GM18519 (cell line): Measurements from ENCODE around the gene THAP11.
"Not testable (repeated sequence)": the region's sequence is repeated elsewhere in the genome, so short reads cannot be mapped to it uniquely, and the experiment has no call there.

Source experiments
- ATAC-seq: cut with Tn5 transposase; IDR thresholded peaks from one replicate; pipeline ENCODE4 v1.9.1; 2021; ENCODE audit warnings: mild to moderate bottlenecking, moderate library complexity; ENCODE audit not compliant: unreplicated experiment, low FRiP score

THAP11 gene

GRCh38 chr16:67833415-67834241 is 8.5 kb upstream of the THAP11 start:
- peak; percentile 94 for ATAC-seq

DNA sequence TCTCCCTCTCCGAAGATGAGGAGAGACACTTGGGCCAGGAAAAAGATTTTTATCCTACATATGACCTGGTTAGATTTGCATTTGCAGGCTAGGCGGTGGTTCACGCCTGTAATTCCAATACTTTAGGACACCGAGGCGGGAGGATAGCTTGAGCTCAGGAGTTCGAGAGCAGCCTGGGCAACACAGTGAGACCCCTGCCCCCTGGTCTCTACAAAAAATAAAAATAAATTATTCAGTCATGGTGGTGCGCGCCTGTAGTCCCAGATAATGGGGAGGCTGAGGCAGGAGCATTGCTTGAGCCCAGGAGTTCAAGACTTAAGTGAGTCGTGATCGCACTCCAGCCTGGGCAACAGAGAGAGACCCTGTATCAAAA is 7.9 kb upstream of the THAP11 start:
- ATAC-seq: no peak

GRCh38 chr16:67837190-67837589 is 4.9 kb upstream of the THAP11 start:
- not testable (repeated sequence) for ATAC-seq

DNA sequence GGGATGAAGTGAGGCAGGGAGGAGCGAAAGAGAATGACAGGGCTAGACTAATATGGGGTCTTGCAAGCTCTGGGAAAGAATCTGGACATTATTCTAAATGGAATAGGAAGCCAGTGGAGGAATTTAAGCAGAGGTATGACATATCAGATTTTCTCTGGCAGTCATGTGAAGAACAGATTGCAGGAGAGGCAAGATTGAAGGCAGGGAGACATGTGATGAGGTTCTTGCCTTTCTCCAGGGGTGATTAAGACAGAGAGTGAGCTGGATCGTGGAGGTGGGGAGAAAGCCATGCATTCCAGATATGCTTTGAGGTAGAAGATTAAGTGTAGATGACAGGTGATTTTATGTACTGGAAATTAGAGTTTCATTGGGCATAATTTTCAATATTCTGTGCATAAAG is 4.3 kb upstream of the THAP11 start:
- ATAC-seq: no peak

GRCh38 chr16:67841198-67841815 is 813 bp upstream of the THAP11 start:
- no peak for ATAC-seq

DNA sequence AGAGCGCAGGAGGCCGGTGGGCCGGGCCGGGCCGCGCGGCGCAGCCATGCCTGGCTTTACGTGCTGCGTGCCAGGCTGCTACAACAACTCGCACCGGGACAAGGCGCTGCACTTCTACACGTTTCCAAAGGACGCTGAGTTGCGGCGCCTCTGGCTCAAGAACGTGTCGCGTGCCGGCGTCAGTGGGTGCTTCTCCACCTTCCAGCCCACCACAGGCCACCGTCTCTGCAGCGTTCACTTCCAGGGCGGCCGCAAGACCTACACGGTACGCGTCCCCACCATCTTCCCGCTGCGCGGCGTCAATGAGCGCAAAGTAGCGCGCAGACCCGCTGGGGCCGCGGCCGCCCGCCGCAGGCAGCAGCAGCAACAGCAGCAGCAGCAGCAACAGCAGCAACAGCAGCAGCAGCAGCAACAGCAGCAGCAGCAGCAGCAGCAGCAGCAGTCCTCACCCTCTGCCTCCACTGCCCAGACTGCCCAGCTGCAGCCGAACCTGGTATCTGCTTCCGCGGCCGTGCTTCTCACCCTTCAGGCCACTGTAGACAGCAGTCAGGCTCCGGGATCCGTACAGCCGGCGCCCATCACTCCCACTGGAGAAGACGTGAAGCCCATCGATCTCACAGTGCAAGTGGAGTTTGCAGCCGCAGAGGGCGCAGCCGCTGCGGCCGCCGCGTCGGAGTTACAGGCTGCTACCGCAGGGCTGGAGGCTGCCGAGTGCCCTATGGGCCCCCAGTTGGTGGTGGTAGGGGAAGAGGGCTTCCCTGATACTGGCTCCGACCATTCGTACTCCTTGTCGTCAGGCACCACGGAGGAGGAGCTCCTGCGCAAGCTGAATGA is 606 bp downstream of the THAP11 start:
- peak; percentile 6 for ATAC-seq

DNA sequence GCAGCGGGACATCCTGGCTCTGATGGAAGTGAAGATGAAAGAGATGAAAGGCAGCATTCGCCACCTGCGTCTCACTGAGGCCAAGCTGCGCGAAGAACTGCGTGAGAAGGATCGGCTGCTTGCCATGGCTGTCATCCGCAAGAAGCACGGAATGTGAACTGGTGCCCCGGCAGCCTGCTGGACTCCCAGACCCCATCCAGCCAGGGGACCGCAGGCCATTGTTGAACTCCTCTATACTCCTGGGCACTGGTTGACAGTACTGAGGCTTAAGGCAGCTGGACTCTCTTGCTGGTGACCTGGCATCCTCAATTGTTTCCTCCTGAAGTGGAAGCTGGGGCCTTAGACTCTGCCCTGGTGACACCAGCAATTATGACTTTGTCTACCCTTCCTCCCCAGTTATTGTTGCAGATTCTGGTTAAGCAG is 1.2 kb downstream of the THAP11 start:
- ATAC-seq: no peak

DNA sequence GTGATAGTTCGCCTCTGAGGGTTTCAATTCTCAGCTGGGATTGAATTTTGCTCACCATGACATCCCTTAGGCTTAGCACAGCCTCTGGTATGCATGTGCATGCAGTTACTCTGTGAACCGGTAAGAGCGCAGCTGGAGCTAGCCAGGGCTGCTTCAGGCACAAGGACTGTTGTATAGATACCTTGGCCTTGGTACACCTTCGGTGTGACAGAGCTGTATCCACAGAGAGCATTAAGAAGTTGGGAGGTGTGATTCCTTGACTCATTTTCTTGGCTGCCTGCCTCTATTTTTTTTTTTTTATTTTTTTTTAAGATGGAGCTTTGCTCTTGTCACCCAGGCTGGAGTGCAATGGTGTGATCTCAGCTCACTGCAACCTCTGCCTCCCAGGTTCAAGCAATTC is 2.4 kb downstream of the THAP11 start:
- ATAC-seq: no peak

DNA sequence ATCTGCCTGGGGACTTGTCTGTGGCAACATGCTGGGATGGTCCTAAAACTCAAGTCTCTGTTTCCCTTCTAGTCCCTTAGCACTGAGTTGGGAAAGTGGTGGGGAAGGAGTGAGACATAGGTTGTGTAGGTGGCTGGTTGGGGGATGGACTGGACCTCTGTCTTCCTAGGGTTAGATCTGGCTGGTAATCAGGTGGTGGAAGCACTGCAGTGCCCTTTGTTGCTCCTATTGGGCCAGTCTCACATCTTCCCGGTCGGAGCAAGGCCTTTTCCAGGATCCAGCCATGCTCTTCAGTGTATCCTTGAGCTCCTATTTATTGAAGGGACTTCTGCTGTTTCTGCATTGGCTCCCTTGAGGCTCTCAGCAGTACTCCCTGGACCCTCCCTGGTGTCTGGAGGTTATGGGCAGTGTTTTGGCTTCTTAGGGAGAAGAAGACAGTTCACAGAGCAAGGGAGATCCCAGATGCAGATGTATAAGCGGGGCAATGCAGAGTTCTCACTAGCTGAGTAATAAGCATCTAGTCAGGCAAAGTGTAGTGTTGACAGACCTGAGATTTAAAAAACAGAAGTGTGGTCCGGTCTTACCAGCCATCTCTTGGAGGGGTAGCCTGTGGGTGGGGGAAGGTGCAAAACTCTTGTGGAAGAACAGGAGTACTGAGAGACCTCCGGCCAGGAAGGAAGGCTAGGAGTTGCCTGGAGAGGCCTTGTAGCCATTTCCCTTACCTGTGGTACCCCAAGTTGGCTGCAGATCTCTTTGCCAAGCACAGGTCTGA is 3.4 kb downstream of the THAP11 start:
- no peak for ATAC-seq

- no peak for ATAC-seq
Observed at GRCh38 chr16:67846063-67846319, 3.9 kb downstream of the THAP11 start.

DNA sequence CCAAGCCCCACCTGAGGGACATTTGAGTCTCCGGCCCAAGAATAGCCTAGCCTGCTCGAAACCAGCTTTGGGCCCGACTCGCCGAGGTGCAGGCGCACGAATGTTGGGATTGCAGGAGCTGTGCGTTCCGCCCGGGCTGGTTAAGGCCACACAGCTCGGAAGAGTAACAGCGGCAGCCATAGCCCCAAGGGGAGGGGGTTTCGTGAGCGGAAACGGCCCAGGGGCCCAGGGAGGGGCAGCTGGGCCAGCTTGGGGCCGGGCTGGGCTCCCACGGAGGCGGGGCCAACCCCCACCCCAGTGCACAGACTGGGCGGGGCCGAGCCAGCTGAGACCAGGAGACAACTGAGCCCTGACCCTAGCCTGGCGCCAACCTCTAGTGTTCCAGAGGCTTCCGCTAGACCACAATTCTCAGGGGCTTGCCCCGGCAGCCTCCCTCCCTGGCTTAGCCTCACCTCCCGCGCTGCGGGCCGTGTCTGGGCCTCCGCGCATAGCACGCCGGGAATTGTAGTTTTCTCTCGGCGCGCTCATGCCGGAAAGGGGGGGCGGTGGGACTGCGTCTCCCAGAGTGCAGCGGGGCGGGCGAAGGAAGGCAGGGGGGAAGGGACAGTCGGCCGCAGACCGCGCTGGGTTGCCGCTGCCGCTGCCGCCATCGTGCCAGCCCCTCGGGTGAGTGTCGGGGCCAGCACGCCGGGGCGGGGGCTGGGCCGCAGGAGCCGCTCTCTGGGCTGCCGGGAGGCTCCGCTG is 4.4 kb downstream of the THAP11 start, which contains the start of gene NUTF2:
Gene NUTF2 (plus strand): TSS at position 614 of the 744 bp plus-strand sequence. CDS start 18,198 bp downstream, outside the sequence.
- peak; percentile 37 for ATAC-seq

DNA sequence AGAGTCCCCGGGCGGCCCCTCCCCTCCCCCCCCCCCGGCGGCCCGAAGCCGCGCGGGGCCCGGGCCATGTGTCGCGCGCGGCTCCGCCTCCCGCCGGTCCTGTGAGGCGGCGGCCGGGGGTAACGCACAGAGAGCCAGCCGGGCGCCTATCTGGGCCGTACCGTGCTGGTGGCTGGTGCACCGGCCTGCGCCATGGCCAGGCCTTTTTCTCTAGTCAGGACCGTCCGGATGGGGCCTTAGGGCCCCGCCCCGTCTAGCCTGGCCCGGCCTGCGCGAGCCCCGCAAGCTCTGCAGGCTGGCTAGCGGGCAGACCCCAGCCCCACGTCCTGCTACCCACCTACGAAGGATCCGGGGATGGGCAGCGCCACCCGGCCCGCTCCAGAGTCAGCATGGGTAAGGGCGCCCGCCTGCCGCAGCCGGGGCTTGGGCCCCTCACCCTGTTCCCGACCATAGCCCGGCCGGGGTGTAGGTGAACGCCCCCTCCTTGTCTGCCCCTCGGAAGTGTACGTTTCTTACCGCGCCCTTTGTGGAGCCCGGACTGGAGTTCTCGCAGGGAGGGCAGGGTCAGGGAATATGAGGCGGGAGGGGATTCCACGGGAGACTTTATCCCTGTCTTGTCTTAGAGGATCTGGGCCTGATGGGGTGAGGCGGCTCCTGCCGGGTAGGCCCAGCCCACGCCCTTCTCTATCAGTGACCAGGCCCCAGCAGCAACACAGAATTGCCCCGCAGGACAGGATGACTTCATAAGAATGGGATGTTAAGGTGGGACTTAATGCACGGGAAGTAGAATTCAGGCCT is 5.1 kb downstream of the THAP11 start, which contains the start of gene CENPT:
Gene CENPT (minus strand): TSS at position 630 of the 798 bp plus-strand sequence. CDS start 13,834 bp downstream, outside the sequence.
- ATAC-seq: peak; percentile 22

DNA sequence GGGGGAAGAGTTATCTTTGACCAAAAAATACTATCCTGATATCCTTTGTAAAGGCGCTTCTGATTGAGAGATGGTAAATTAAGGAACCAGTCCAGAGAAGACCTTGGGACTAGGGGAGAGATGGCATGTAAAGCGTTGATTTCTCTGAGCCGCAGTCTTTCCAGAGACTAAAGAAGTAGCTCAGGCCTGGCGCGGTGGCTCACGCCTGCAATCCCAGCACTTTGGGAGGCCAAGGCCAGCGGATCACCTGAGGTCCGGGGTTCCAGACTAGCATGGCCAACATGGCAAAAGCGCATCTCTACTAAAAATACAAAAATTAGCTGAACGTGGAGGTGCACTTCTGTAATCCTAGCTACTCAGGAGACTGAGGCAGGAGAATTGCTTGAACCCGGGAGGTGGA is 6.0 kb downstream of the THAP11 start:
- ATAC-seq: no peak

GRCh38 chr16:67853670-67854069 is 11.6 kb downstream of the THAP11 start:
- ATAC-seq: no peak

DNA sequence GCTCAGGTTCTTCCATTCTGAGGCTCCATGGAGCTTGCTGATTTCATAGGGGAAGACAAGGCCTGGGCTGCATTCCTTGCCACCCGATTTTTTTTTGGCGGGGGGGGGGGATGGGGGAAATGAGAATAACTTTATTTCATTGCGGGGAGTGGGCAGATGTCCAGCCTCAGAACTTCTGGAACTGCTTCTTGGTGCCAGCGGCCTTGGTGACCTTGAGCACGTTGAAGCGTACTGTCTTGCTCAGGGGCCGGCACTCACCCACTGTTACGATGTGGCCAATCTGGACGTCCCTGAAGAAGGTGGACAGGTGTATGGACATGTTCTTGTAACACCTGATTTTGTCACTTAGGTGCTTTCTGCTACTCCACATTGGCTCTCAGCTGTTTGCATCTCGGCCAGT is 13.7 kb downstream of the THAP11 start:
- no peak for ATAC-seq

DNA sequence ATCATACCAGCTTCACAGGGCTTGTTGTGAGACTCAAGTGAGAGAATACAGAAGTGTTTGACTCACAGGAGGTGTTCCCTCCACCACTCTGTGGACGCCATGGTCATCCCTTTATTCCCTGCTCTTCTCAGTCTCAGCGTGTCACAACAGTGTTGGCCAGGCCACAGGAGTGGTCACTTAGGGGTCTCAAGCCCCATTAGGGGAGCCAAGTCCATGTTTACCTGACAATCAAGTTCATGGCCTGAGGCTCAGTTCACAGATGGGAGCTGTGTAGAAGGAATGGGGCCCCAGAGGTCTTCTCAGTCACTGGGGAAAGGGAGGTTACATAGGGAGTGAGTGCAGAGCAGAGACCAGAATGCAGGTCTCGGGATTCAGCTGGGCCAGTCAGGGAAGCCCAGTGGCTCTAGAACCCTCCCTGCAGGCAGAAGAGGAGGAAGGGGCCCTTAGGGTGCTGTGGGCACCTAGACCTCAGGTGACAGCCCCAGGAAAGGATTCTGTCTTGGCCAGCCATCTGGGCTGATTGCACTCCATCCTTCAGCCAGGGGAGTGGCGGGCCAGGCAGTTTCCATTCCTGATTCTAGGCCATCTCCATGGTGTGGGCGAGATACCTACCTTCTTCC is 14.9 kb downstream of the THAP11 start:
- ATAC-seq: no peak

DNA sequence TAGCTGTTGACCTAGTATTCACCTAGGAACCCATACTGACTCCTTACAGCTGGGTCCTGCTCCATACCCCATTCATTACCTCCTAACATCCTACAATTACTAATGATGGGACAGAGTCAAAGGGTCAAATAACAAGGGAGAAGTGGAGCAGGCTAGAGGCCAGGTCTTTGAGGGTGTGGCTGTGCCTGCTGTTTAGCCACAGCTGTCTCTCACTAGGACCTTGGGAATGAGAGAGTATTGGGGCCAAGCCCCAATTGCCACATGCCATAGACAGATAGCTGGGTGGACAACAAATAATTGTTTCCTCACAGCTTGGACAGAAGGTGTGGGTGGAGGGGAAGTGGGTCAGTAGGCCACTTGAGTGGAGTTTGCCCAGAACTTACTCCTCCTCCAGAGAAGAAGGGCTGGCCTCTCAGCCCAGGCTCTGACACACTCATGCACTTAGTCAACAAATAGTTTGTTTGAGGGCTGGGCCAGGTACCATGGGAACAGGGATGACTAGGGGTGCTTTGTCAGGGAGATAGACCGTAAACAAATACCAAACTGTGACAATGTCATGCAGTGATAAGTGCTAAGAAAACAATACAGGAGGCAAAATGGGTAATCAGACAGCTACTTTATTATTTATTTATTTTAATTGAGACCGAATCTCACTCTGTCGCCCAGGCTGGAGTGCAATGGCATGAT is 15.6 kb downstream of the THAP11 start:
- no peak for ATAC-seq

GRCh38 chr16:67858500-67858899 is 16.4 kb downstream of the THAP11 start:
- ATAC-seq: no peak
